ENCODE data around the gene SUN3. TPM values are rescaled to one million over a fixed set of nuclear protein-coding genes. Genes with fewer than 3 reads are reported as not detected.

The SUN3 gene
- polyA plus RNA-seq, 2 of the 4 experiments (the other 2 are of a cell fraction): not detected

GRCh38 chr7:48077423-48077822 is 48.5 kb upstream of the SUN3 start:
- Histone ChIP-seq H3K4me2 (no peak overlapping the region), H3K4me1 (no peaks in the 10 kb centered on the region; the same call in 2 of the 3 replicates), H3K9me3 (no peaks in the 10 kb centered on the region), H3K27ac (no peak overlapping the region), H3K4me3 (no peak overlapping the region)
- FAIRE-seq (no peak), DNase-seq (ENCODE audit: low read depth in 1 of 2, low spot score in 1 of 2) (no peak), ATAC-seq (no peak)
- 95% methylated on average over 1 of the region's 1 CpG for WGBS (ENCODE audit: missing lambda C conversion rate)
- CTCF ChIA-PET: interaction anchor here (0.7 to 1.7 kb wide), 5 partner anchors 15 to 132 kb away, joined by 3 to 5 read pairs (median 4); no protein-coding TSS in a partner anchor
- POLR2A ChIA-PET: no interaction called here
- no peak for TF ChIP-seq MAZ (IDR thresholded peaks at IDR 0.05; ENCODE audit: borderline replicate concordance, low read depth, low read length)
- no peak for TF ChIP-seq BHLHE40 (IDR thresholded peaks at IDR 0.05; ENCODE audit: low read depth, low read length)

GRCh38 chr7:48074204-48074654 is 45.3 kb upstream of the SUN3 start:
- no peak overlapping the region for H3K4me3 ChIP-seq
- no peak overlapping the region for H3K4me2 ChIP-seq
- H3K4me1 ChIP-seq: no peaks in the 10 kb centered on the region
- FAIRE-seq: no peak
- H3K9me3 ChIP-seq: no peaks in the 10 kb centered on the region
- ChIA-PET POLR2A (no interaction called here), CTCF (interaction anchor here (2.0 kb wide), 1 partner anchor 36 kb away, joined by 4 read pairs; no protein-coding TSS in a partner anchor)
- ATAC-seq: no peak
- H3K27ac ChIP-seq: no peak overlapping the region
- no peak for TF ChIP-seq FOSL2 (IDR thresholded peaks at IDR 0.05)
- TF ChIP-seq FOSL2 (CRISPR knock-in tag; IDR thresholded peaks at IDR 0.05): 0 out of 2 replicates have a peak, but pooled peaks have one; percentile 21
- no peak for TF ChIP-seq RAD21 (conservative IDR thresholded peaks at IDR 0.05 in 1 of 2, IDR thresholded peaks at IDR 0.05 in 1 of 2)
- DNase-seq (ENCODE audit: low read depth in 1 of 2, low spot score in 1 of 2): no peak

- ChIA-PET POLR2A (no interaction called here), CTCF (no interaction called here)
- no peak overlapping the region for H3K4me3 ChIP-seq
- H3K4me2 ChIP-seq: no peak overlapping the region
- no peak overlapping the region for H3K27ac ChIP-seq
- H3K4me1 ChIP-seq: no peaks in the 10 kb centered on the region
- DNase-seq (ENCODE audit: low read depth in 1 of 2, low spot score in 1 of 2): no peak
- TF ChIP-seq RARB (CRISPR knock-in tag; IDR thresholded peaks at IDR 0.05): no peak
- no peak for TF ChIP-seq EHF (CRISPR knock-in tag; IDR thresholded peaks at IDR 0.05)
- TF ChIP-seq KDM1A (IDR thresholded peaks at IDR 0.05; ENCODE audit: low read depth): no peak
- TF ChIP-seq FOSB (CRISPR knock-in tag; IDR thresholded peaks at IDR 0.05): no peak
- no peak for TF ChIP-seq NPAS2 (CRISPR knock-in tag; IDR thresholded peaks at IDR 0.05; ENCODE audit: borderline replicate concordance)
- TF ChIP-seq ELK1 (IDR thresholded peaks at IDR 0.05; ENCODE audit: low read depth, low read length): no peak
- no peak for TF ChIP-seq CHD2 (IDR thresholded peaks at IDR 0.05; ENCODE audit: low read length, partially characterized antibody)
- TF ChIP-seq HEYL (CRISPR knock-in tag; IDR thresholded peaks at IDR 0.05): no peak
- TF ChIP-seq HDAC2 (IDR thresholded peaks at IDR 0.05): no peak
- no peak for TF ChIP-seq RNF2 (IDR thresholded peaks at IDR 0.05; ENCODE audit: borderline replicate concordance, low read depth)
- TF ChIP-seq HMGXB4 (CRISPR knock-in tag; IDR thresholded peaks at IDR 0.05; ENCODE audit: borderline replicate concordance): no peak
- no peak for TF ChIP-seq HOXB5 (CRISPR knock-in tag; IDR thresholded peaks at IDR 0.05)
- TF ChIP-seq PHF8 (IDR thresholded peaks at IDR 0.05; ENCODE audit: borderline replicate concordance, low read depth): no peak
- no peak for FAIRE-seq
- H3K9me3 ChIP-seq: peaks cover 13% of the 10 kb centered on the region; the same call in 2 of the 3 replicates
- no peak for ATAC-seq
- 95% methylated on average over 2 of the region's 2 CpGs for WGBS (ENCODE audit: missing lambda C conversion rate)
These were observed 38.6 kb upstream of the SUN3 start for GRCh38 chr7:48067475-48067874.

- FAIRE-seq: no peak
- no peak for ATAC-seq
- Histone ChIP-seq H3K4me3 (no peak overlapping the region), H3K4me2 (no peak overlapping the region), H3K9me3 (peaks cover 13% of the 10 kb centered on the region; the same call in 2 of the 3 replicates), H3K27ac (no peak overlapping the region), H3K4me1 (no peaks in the 10 kb centered on the region)
- no peak for DNase-seq (ENCODE audit: low read depth in 1 of 2, low spot score in 1 of 2)
- ChIA-PET CTCF (interaction anchor here (0.9 kb wide), 1 partner anchor 91 kb away, joined by 3 read pairs; no protein-coding TSS in a partner anchor), POLR2A (no interaction called here)
- WGBS (ENCODE audit: missing lambda C conversion rate): 14% methylated on average over 1 of the region's 1 CpG
- TF ChIP-seq CTCF (IDR thresholded peaks at IDR 0.05) (no peak), BHLHE40 (IDR thresholded peaks at IDR 0.05; ENCODE audit: low read depth, low read length) (no peak), SREBF2 (IDR thresholded peaks at IDR 0.05) (no peak), TFCP2L1 (CRISPR knock-in tag; IDR thresholded peaks at IDR 0.05) (no peak), ATOH8 (CRISPR knock-in tag; IDR thresholded peaks at IDR 0.05; ENCODE audit: low read depth) (no peak), ZC3H11A (IDR thresholded peaks at IDR 0.05) (no peak), FOXS1 (CRISPR knock-in tag; IDR thresholded peaks at IDR 0.05) (no peak), FOSB (CRISPR knock-in tag; IDR thresholded peaks at IDR 0.05) (no peak), PHF8 (IDR thresholded peaks at IDR 0.05; ENCODE audit: borderline replicate concordance, low read depth) (no peak), ESRRA (IDR thresholded peaks at IDR 0.05; ENCODE audit: borderline replicate concordance, low read length) (no peak)
These were observed 35.1 kb upstream of the SUN3 start for GRCh38 chr7:48063985-48064384.

All from A549 (cell line).